GM10847 (cell line): Measurements from ENCODE around the gene CD300E.

Source experiments
- POLR2A ChIP-seq: IDR thresholded peaks from 2 replicates; pipeline ENCODE4 v1.6.1; 2011; ENCODE audit not compliant: insufficient read length; ENCODE audit errors: extremely low read depth

CD300E gene

GRCh38 chr17:74623693-74624093 is at the start of gene CD300E:
TSS of gene CD300E (minus strand) at chr17:74623738. CDS start at chr17:74623621, 117 bp downstream.
- TF ChIP-seq POLR2A: no peak

GRCh38 chr17:74671031-74671771 is 47.7 kb upstream of the CD300E start:
- no peak for TF ChIP-seq POLR2A

- TF ChIP-seq POLR2A: no peak
Observed at GRCh38 chr17:74670329-74670728, 46.8 kb upstream of the CD300E start.

- TF ChIP-seq POLR2A: no peak
Observed at GRCh38 chr17:74663561-74663960, 40.0 kb upstream of the CD300E start.

- TF ChIP-seq POLR2A: no peak
Observed at GRCh38 chr17:74659889-74660288, 36.4 kb upstream of the CD300E start.

GRCh38 chr17:74658620-74659019 is 35.1 kb upstream of the CD300E start:
- TF ChIP-seq POLR2A: no peak

GRCh38 chr17:74654742-74655141 is 31.2 kb upstream of the CD300E start:
- no peak for TF ChIP-seq POLR2A

GRCh38 chr17:74652020-74652419 is 28.5 kb upstream of the CD300E start:
- no peak for TF ChIP-seq POLR2A

- no peak for TF ChIP-seq POLR2A
Observed at GRCh38 chr17:74649909-74650308, 26.4 kb upstream of the CD300E start.

GRCh38 chr17:74647871-74648672 is 24.5 kb upstream of the CD300E start:
- no peak for TF ChIP-seq POLR2A

- no peak for TF ChIP-seq POLR2A
Observed at GRCh38 chr17:74646231-74646630, 22.7 kb upstream of the CD300E start.

- TF ChIP-seq POLR2A: no peak
Observed at GRCh38 chr17:74645010-74645409, 21.5 kb upstream of the CD300E start.

GRCh38 chr17:74644419-74644818 is 20.9 kb upstream of the CD300E start:
- no peak for TF ChIP-seq POLR2A

GRCh38 chr17:74643826-74644225 is 20.3 kb upstream of the CD300E start:
- no peak for TF ChIP-seq POLR2A

- no peak for TF ChIP-seq POLR2A
Observed at GRCh38 chr17:74642995-74643394, 19.5 kb upstream of the CD300E start.

- no peak for TF ChIP-seq POLR2A
Observed at GRCh38 chr17:74642556-74642955, 19.0 kb upstream of the CD300E start.
